Lower leg skin (tissue), 3 donors: ENCODE results near the gene HSD17B12.

Experiments
- POLR2A ChIP-seq, 2 donors: fragments of 450-650 bp; IDR thresholded peaks; one replicate each; pipeline ENCODE4 v1.6.1; 2016 to 2017; ENCODE audit warnings: antibody characterized with exemption in 2 of 2, mild to moderate bottlenecking in 1 of 2, moderate library complexity in 1 of 2
- TF ChIP-seq, protein P1 (sequence below), 3 donors: fragments of 450-650 bp; IDR thresholded peaks; one replicate each; pipeline ENCODE4 v1.5.1; 2016; ENCODE audit warnings: antibody characterized with exemption in 3 of 3, mild to moderate bottlenecking in 3 of 3, moderate library complexity in 2 of 3

DNA sequence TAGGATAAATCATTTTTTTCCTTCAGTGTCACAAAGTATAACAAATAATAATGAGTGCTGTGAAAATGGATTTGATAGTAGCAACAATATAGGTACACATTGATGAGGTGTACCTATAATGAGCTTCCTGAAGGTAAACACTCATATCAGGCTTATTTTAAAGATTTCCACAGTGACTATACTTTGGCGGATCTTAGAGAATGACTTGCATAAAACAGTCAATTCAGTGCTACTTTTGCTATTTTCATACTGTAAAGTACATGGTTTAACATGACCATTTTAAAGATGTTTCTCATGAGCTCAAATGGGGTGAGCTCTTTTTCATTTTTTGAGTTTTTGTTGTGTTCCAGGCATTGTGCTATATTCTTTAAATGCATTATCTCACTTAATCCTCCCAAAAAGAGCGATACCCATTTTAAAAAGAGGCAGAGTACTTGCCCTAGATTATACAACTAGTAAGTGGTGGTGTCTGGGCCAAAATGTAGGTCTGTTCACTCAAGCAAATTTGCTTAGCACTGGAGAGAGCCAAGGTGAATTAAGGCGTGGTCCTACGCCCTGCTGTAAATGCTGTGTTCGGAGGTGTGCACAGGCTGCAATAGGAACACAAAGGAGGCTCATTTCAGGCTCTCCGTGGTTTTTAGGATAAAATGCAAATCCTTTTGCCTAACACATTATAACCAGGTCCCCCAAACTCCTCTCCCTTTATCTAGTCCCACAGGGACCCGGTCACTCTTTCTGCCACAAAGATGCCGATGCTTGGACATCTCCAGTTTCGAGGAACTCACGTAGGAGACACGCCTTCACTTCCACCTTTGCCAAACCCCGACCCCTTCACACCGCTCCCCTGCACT is 199.5 kb downstream of the HSD17B12 start:
- TF ChIP-seq, protein P1, sequence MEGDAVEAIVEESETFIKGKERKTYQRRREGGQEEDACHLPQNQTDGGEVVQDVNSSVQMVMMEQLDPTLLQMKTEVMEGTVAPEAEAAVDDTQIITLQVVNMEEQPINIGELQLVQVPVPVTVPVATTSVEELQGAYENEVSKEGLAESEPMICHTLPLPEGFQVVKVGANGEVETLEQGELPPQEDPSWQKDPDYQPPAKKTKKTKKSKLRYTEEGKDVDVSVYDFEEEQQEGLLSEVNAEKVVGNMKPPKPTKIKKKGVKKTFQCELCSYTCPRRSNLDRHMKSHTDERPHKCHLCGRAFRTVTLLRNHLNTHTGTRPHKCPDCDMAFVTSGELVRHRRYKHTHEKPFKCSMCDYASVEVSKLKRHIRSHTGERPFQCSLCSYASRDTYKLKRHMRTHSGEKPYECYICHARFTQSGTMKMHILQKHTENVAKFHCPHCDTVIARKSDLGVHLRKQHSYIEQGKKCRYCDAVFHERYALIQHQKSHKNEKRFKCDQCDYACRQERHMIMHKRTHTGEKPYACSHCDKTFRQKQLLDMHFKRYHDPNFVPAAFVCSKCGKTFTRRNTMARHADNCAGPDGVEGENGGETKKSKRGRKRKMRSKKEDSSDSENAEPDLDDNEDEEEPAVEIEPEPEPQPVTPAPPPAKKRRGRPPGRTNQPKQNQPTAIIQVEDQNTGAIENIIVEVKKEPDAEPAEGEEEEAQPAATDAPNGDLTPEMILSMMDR (IDR thresholded peaks at IDR 0.05): no peak
- no peak for TF ChIP-seq POLR2A (IDR thresholded peaks at IDR 0.05)
